NCI-H226 (cell line): ENCODE data around the gene TNFRSF1A.
A peak's percentile ranks its signal among the peaks of the same experiment; 100 is the strongest.

Experiments used
- DNase-seq: peaks from one replicate; pipeline ENCODE4 v3.0.0-alpha.2; 2015

The TNFRSF1A gene

GRCh38 chr12:6336079-6336888 lies 5.6 kb downstream of the TNFRSF1A start:
- DNase-seq, result peak; percentile 100

GRCh38 chr12:6335451-6336078 lies 6.3 kb downstream of the TNFRSF1A start:
- peak; percentile 84 for DNase-seq

- DNase-seq, result no peak
These were observed 6.9 kb downstream of the TNFRSF1A start for GRCh38 chr12:6334940-6335450.

- no peak for DNase-seq
These were observed 7.5 kb downstream of the TNFRSF1A start for GRCh38 chr12:6334359-6334758.

- peak; percentile 60 for DNase-seq
These were observed 8.3 kb downstream of the TNFRSF1A start for GRCh38 chr12:6333566-6333965.

- no peak for DNase-seq
These were observed 8.8 kb downstream of the TNFRSF1A start for GRCh38 chr12:6333029-6333428.

- DNase-seq, result peak; percentile 65
These were observed 9.4 kb downstream of the TNFRSF1A start for GRCh38 chr12:6332459-6332858.

- DNase-seq, result no peak
These were observed 10.7 kb downstream of the TNFRSF1A start for GRCh38 chr12:6330999-6331714.

- DNase-seq, result no peak
These were observed 11.7 kb downstream of the TNFRSF1A start for GRCh38 chr12:6330192-6330591.

- DNase-seq, result no peak
These were observed 12.2 kb downstream of the TNFRSF1A start for GRCh38 chr12:6329703-6330064.

GRCh38 chr12:6328945-6329702 lies 12.8 kb downstream of the TNFRSF1A start:
- DNase-seq, result no peak

- DNase-seq, result no peak
These were observed 13.7 kb downstream of the TNFRSF1A start for GRCh38 chr12:6328045-6328779.

GRCh38 chr12:6327229-6328041 lies 14.4 kb downstream of the TNFRSF1A start:
- no peak for DNase-seq

- no peak for DNase-seq
These were observed 15.3 kb downstream of the TNFRSF1A start for GRCh38 chr12:6326316-6327228.

GRCh38 chr12:6324936-6325750 lies 16.7 kb downstream of the TNFRSF1A start:
- DNase-seq, result no peak

GRCh38 chr12:6323995-6324711 lies 17.7 kb downstream of the TNFRSF1A start:
- DNase-seq, result no peak

GRCh38 chr12:6323340-6323994 lies 18.4 kb downstream of the TNFRSF1A start:
- peak; percentile 86 for DNase-seq

- DNase-seq, result peak; percentile 0
These were observed 18.9 kb downstream of the TNFRSF1A start for GRCh38 chr12:6322969-6323339.
